A673 (cell line): Measurements from ENCODE around the gene INPP5F. TPM values are rescaled to one million over a fixed set of nuclear protein-coding genes. Genes with fewer than 3 reads are reported as not detected.

ENCODE experiments used
- BruUV-seq: library from RNA; stranded (reverse); fragments of 400-500 nt; replicated peaks from 2 replicates; lab custom pipeline; 2021; lab: Mats Ljungman, UMichigan
- CTCF ChIA-PET: fragments of 300-600 bp; sonication (Branson Sonifier 250); formaldehyde crosslinking; loops from one replicate; lab custom pipeline; 2022; ENCODE audit warnings: antibody characterized with exemption; lab: Charles Lee
- POLR2A ChIA-PET: fragments of 300-600 bp; sonication (Branson Sonifier 250); formaldehyde crosslinking; loops from one replicate; lab custom pipeline; 2022; ENCODE audit warnings: antibody characterized with exemption; ENCODE audit not compliant: low non-redundant PET; lab: Charles Lee
- DNase-seq: peaks from one replicate; pipeline ENCODE4 v3.0.0-alpha.2; 2015; ENCODE audit warnings: low spot score
- H3K27ac ChIP-seq: fragments of 200-600 bp; sonication (generic); 2 replicates; pipeline ENCODE4 v1.5.1; 2016; ENCODE audit warnings: mixed run types, low read depth, mild to moderate bottlenecking, mixed read lengths, antibody characterized with exemption, low read length; ENCODE audit not compliant: poor library complexity, severe bottlenecking
- H3K27me3 ChIP-seq: fragments of 200-600 bp; sonication (generic); replicated peaks from 2 replicates; pipeline ENCODE4 v1.6.1; 2017; ENCODE audit warnings: mixed run types, low read depth, mild to moderate bottlenecking, mixed read lengths, antibody characterized with exemption, low read length; ENCODE audit not compliant: insufficient read depth, poor library complexity
- H3K36me3 ChIP-seq: fragments of 200-600 bp; sonication (generic); 2 replicates; pipeline ENCODE4 v1.6.1; 2016; ENCODE audit warnings: mixed run types, mild to moderate bottlenecking, mixed read lengths, antibody characterized with exemption, low read length; ENCODE audit not compliant: insufficient read depth, poor library complexity, severe bottlenecking
- H3K4me1 ChIP-seq: fragments of 200-600 bp; sonication (generic); 2 replicates; pipeline ENCODE4 v1.6.1; 2017; ENCODE audit warnings: mixed run types, mild to moderate bottlenecking, mixed read lengths, antibody characterized with exemption, low read length; ENCODE audit not compliant: insufficient read depth, poor library complexity, severe bottlenecking
- H3K4me3 ChIP-seq: fragments of 200-600 bp; sonication (generic); 2 replicates; pipeline ENCODE4 v1.5.1; 2016; ENCODE audit warnings: low read depth, mixed run types, mild to moderate bottlenecking, mixed read lengths, low read length; ENCODE audit not compliant: poor library complexity, severe bottlenecking
- H3K9me3 ChIP-seq: fragments of 200-600 bp; sonication (generic); 2 replicates; pipeline ENCODE4 v1.6.1; 2016; ENCODE audit warnings: mixed run types, low read depth, mild to moderate bottlenecking, mixed read lengths, antibody characterized with exemption, low read length; ENCODE audit not compliant: poor library complexity, severe bottlenecking
- EZH2 ChIP-seq: fragments of 200-600 bp; sonication (generic); IDR thresholded peaks from 2 replicates; pipeline ENCODE4 v1.6.1; 2017; ENCODE audit warnings: borderline replicate concordance, low read depth, mild to moderate bottlenecking, mixed read lengths, antibody characterized with exemption, low read length; ENCODE audit not compliant: poor library complexity, severe bottlenecking
- intact Hi-C: fragments of 100-400 bp; cut with micrococcal nuclease; formaldehyde crosslinking; loops from one replicate; pipeline ENCODE4 v1.10.0; 2022; ENCODE audit not compliant: unreplicated experiment
- total RNA-seq: library from RNA; stranded (reverse); gene quantifications from 2 replicates; pipeline ENCODE4 v1.2.3, GENCODE V29; 2021
- TF ChIP-seq, protein P1 (sequence below): fragments of 300-800, 200-600 bp; sonication (generic); conservative IDR thresholded peaks from 2 replicates; pipeline ENCODE4 v1.5.1; 2017; ENCODE audit warnings: low read depth, mild to moderate bottlenecking, antibody characterized with exemption, low read length, moderate library complexity, mixed read lengths

Gene INPP5F
- total RNA-seq, 1 experiment from 2014 or later: 22.0 TPM

- ChIA-PET POLR2A (no interaction called here), CTCF (interaction anchor here (0.6 to 1.2 kb wide), 4 partner anchors 13 to 247 kb away, joined by 3 to 9 read pairs (median 4); no protein-coding TSS in a partner anchor)
- DNase-seq: peak; percentile 88
- intact Hi-C loops: loop anchor here (1.0 to 5.0 kb wide), 3 partner anchors 173 to 651 kb away; no protein-coding TSS in a partner anchor
- TF ChIP-seq, protein P1, sequence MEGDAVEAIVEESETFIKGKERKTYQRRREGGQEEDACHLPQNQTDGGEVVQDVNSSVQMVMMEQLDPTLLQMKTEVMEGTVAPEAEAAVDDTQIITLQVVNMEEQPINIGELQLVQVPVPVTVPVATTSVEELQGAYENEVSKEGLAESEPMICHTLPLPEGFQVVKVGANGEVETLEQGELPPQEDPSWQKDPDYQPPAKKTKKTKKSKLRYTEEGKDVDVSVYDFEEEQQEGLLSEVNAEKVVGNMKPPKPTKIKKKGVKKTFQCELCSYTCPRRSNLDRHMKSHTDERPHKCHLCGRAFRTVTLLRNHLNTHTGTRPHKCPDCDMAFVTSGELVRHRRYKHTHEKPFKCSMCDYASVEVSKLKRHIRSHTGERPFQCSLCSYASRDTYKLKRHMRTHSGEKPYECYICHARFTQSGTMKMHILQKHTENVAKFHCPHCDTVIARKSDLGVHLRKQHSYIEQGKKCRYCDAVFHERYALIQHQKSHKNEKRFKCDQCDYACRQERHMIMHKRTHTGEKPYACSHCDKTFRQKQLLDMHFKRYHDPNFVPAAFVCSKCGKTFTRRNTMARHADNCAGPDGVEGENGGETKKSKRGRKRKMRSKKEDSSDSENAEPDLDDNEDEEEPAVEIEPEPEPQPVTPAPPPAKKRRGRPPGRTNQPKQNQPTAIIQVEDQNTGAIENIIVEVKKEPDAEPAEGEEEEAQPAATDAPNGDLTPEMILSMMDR: peak; percentile 92
- no peak for TF ChIP-seq EZH2
- Histone ChIP-seq H3K36me3 (no peaks in the 10 kb centered on the region), H3K4me3 (peak overlapping the region; percentile 10), H3K27me3 (no peaks in the 10 kb centered on the region), H3K4me1 (peaks cover 22% of the 10 kb centered on the region), H3K9me3 (no peaks in the 10 kb centered on the region), H3K27ac (no peak overlapping the region)
- BruUV-seq: no TSS peak
Measured at GRCh38 chr10:119686465-119687191, 39.2 kb upstream of the INPP5F start.

DNA sequence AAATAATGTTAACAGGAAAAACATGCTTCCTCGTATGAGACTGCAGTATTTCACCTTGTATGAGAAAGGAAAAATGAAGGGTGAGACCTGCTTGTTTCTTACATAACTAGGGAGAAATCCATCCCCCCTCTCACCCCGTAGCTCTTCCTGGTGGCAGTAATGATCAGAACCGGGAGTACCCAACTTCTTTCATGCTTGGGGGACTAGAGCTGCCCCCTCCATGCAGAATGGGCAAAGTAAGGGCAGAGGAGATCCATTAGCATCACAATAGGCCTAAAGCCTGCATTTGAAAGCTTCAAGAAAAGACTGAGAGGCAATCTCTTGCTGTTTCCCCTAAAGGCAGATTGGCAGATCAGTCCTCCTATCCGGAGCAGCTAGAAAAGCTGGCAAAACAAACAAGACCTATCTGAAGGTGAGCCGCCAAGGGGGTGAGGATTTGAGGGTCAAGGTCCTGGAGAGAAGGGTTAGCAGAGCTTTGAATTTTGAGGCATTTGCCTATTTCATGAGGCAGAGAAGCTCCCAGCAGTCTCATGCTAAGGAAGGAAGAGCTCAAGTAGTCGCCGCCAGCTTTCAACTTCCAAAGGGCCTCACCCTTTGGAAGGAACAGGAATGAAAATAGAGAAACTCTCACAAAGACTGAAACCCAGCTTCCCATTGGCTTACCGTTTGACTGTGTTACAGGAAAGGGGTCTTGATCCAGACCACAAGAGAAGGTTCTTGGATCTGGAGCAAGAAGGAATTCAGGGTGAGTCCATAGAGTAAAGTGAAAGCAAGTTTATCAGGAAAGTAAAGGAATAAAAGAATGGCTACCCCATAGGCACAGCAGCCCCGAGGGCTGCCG is 38.4 kb upstream of the INPP5F start:
- ChIA-PET POLR2A (interaction anchor here (0.5 kb wide), 1 partner anchor 22 kb away, joined by 3 read pairs; no protein-coding TSS in a partner anchor), CTCF (interaction anchor here (0.6 to 1.2 kb wide), 4 partner anchors 14 to 246 kb away, joined by 3 to 9 read pairs (median 4); no protein-coding TSS in a partner anchor)
- Histone ChIP-seq H3K27me3 (no peaks in the 10 kb centered on the region), H3K4me3 (no peak overlapping the region), H3K4me1 (peaks cover 22% of the 10 kb centered on the region), H3K27ac (peak overlapping the region; percentile 56), H3K36me3 (no peaks in the 10 kb centered on the region), H3K9me3 (no peaks in the 10 kb centered on the region)
- no TSS peak for BruUV-seq
- TF ChIP-seq, protein P1: no peak
- TF ChIP-seq EZH2: no peak
- DNase-seq: peak; percentile 33
- intact Hi-C loops: loop anchor here (5.0 kb wide), 1 partner anchor 230 kb away; no protein-coding TSS in a partner anchor

- intact Hi-C loops: loop anchor here (5.0 kb wide), 1 partner anchor 229 kb away; no protein-coding TSS in a partner anchor
- H3K27ac ChIP-seq: no peak overlapping the region
- POLR2A ChIA-PET: interaction anchor here (0.5 kb wide), 1 partner anchor 23 kb away, joined by 3 read pairs; no protein-coding TSS in a partner anchor
- peaks cover 22% of the 10 kb centered on the region for H3K4me1 ChIP-seq
- DNase-seq: peak; percentile 49
- BruUV-seq: no TSS peak
- H3K9me3 ChIP-seq: no peaks in the 10 kb centered on the region
- TF ChIP-seq, protein P1: 0 out of 2 replicates have a peak, but pooled peaks have one; percentile 22
- no peak for TF ChIP-seq EZH2
- no peak overlapping the region for H3K4me3 ChIP-seq
- no peaks in the 10 kb centered on the region for H3K36me3 ChIP-seq
- CTCF ChIA-PET: interaction anchor here (1.2 kb wide), 1 partner anchor 62 kb away, joined by 9 read pairs; no protein-coding TSS in a partner anchor
- no peaks in the 10 kb centered on the region for H3K27me3 ChIP-seq
Measured at GRCh38 chr10:119688033-119688508, 37.8 kb upstream of the INPP5F start.
